Eye (tissue), 1 donor: ENCODE data around the gene CEBPZOS.

Source experiments
- DNase-seq: peaks from one replicate; pipeline ENCODE4 v3.0.0-alpha.2; 2015

Gene CEBPZOS

DNA sequence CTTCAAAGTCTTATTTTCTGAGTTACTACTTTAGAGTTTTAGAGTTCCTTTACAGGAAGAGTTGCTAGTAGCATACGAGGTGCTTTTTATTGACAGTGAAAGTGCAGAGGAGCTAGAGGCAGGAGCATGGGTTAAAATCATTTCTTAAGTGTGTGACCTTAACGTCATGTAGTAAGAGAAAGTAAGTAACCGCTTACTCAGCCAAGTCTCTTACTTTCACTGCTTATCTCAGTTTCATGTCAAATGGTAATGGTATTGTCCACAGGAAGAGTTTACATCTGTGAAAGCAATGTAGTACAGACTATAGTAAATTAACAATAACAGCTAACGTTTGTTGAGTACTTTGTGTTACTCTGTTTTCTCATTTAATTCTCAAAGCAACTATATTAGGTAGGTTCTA lies 47.7 kb downstream of the CEBPZOS start:
- no peak for DNase-seq

DNA sequence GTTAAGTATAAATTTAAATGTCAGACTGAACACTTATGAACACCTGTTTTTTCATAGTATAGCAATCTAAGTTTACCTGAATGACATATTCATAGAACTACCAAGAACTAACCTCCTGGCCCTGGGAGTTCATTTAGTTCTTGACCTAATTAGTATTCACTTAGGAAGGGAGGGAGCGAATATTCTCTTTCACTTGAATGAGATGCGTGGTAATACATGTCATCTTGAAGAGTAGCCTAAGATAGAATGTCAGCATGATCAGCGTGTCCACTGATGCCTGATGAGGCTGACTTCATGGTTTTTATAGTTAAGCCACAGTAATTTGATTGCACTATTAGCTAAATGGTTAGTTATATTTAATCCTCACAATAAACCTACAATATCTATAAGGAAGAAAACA lies 48.5 kb downstream of the CEBPZOS start:
- no peak for DNase-seq

DNA sequence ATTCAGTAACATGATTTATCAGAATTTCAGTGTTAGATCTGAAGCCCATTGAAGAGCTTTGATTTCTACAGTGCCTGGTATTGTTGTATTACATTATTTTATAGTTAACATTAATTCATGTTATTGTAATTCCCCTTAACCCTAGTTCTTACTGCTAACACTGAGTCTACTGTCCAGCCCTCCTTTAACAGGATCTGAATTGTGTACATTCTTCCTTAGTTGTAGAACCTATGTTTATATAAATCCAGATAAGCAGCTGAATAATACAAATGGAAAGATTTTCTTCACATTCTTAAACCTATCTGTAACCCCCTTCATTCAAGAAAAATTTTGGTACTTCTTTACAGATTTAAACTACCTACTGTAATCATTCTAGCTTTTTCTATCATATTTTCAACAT lies 49.9 kb downstream of the CEBPZOS start:
- no peak for DNase-seq

DNA sequence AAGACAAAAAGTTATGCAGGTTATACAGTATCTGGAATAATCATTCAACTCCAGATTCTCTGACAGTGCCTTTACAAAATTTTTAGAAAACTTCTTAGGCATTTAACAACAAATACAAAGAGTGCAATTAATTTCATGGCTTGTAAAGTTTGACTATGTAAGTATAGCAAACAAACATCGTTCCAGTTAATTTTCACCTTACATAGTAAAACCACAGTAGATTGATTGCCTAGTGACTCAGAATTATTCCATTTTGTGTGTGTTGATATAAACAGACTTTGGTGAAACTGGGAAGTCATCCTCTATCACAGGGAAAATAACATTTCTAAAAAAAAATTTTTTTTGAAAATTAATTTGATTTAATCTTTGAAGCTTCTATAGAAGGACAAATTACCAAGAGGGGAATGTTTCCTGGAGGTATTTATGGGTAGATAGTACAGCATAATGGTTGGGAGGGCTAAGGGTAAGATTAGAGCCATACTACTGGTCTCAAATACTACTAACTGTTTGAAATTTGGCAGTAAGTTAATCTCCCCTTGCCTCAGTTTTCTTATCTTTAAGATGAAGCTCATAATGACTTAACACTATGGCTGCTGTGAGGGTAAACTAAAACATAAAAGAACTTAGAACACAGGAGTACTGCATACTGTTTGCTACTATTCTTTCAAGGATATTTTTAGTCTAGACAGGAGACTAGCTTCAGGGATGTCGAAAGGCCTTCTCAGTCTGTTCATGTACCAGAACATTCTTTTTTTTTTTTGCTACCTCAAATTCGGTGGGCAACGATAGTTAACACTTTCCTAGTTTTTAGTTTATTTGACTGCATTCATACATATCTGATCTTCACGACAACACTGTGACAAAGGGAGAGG lies 54.8 kb downstream of the CEBPZOS start:
- no peak for DNase-seq
